HS-5 (cell line): ENCODE measurements around the gene DNAJC12.
"Not testable (repeated sequence)": the region's sequence is repeated elsewhere in the genome, so short reads cannot be mapped to it uniquely, and the experiment has no call there.

Source experiments
- DNase-seq: peaks from one replicate; pipeline ENCODE4 v3.0.0-alpha.2; 2012; ENCODE audit warnings: low read depth

DNAJC12 gene

DNA sequence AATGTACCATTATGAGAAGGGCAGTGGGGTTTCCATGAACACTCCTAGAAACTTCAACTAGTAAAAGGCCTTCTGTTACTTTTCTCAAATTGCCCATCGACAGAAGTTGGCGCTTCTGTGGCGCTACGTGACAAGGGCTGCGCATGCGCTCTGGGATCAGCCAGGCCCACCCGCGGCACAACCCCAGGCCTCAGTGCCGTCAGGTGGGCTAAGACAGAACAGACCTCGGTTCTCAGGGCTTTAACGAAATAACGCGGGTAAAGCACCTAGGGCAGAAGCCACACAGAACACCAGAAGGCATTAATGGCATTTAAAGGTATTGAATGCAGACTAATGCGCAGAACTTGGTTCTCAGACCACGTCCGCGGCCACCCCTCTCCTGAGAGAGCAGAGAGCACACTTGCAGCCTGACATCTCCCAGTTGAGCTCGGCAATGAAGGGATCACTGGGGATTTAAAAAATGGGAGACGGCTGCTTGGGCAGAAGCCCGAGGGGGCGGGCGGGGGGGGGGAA, 74.4 kb downstream of the DNAJC12 start:
- no peak for DNase-seq

DNA sequence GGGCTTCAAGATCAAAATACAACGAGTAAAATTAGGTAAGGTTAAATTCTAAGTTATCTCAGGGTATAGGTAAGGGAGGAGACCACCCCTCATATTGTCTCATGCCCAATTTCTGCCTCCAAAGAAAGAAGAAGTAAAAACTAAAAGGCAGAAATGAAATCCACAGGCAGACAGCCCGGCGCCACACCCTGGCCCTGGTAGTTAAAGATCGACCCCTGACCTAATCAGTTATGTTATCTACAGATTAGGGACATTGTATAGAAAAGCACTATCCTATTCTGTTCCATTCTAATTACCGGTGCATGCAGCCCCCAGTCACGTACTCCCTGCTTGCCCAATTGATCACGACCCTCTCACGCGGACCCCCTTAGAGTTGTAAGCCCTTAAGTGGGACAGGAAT, 75.4 kb downstream of the DNAJC12 start:
- DNase-seq, result not testable (repeated sequence)

DNA sequence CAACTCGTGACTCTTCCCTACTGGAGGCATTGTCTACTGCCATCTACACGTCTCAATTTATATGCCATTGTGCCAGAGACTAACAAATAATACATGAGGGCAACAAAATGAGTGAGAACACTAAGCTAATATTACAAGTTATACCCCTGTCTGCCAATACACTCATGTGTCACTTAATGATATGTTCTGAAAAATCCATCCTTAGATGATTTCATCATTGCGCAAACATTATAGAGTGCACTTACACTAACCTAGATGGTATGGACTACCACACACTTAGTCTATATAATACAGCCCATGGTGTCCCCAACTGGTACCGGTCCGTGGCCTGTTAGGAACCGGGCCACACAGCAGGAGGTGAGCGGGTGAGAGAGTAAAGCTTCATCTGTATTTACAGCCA, 77.7 kb downstream of the DNAJC12 start:
- DNase-seq, result no peak
